NT2/D1 (cell line): Measurements from ENCODE around the gene LIG4.

Experiments
- DNase-seq: peaks from one replicate; pipeline ENCODE4 v3.0.0-alpha.2; 2011; ENCODE audit warnings: low read depth, low spot score
- H3K27me3 ChIP-seq: 2 replicates; pipeline ENCODE4 v1.6.0; 2011; ENCODE audit warnings: mild to moderate bottlenecking; ENCODE audit not compliant: insufficient read length, insufficient read depth
- H3K36me3 ChIP-seq: 2 replicates; pipeline ENCODE4 v1.6.1; 2011; ENCODE audit warnings: mild to moderate bottlenecking, low read length, mixed read lengths; ENCODE audit not compliant: insufficient read depth, insufficient read length
- H3K4me1 ChIP-seq: 2 replicates; pipeline ENCODE4 v1.5.1; 2011; ENCODE audit not compliant: insufficient read depth, insufficient read length
- H3K4me3 ChIP-seq: 2 replicates; pipeline ENCODE4 v1.5.1; 2011; ENCODE audit warnings: low read depth; ENCODE audit not compliant: insufficient read length
- H3K9ac ChIP-seq: 2 replicates; pipeline ENCODE4 v1.6.0; 2011; ENCODE audit warnings: low read depth; ENCODE audit not compliant: insufficient read length
- H3K9me3 ChIP-seq: 2 replicates; pipeline ENCODE4 v1.5.1; 2011; ENCODE audit warnings: mild to moderate bottlenecking, low read length; ENCODE audit not compliant: insufficient read depth
- SUZ12 ChIP-seq: IDR thresholded peaks from 2 replicates; pipeline ENCODE4 v1.6.1; 2011; ENCODE audit not compliant: insufficient read length, insufficient read depth; ENCODE audit errors: extremely low read depth
- YY1 ChIP-seq: IDR thresholded peaks from 2 replicates; pipeline ENCODE4 v1.6.1; 2011; ENCODE audit not compliant: insufficient read length, insufficient read depth
- ZNF274 ChIP-seq: IDR thresholded peaks from 2 replicates; pipeline ENCODE4 v1.6.1; 2011; ENCODE audit warnings: mild to moderate bottlenecking, low read depth, low read length

Gene LIG4

GRCh38 chr13:108193806-108194205, 21.5 kb downstream of the LIG4 start:
- Histone ChIP-seq H3K9ac (no peak overlapping the region), H3K27me3 (no peaks in the 10 kb centered on the region), H3K9me3 (peaks cover 15% of the 10 kb centered on the region; the same call in 1 of the 2 replicates), H3K4me3 (no peak overlapping the region), H3K4me1 (no peaks in the 10 kb centered on the region), H3K36me3 (no peaks in the 10 kb centered on the region)
- no peak for DNase-seq
- TF ChIP-seq SUZ12 (no peak), ZNF274 (no peak), YY1 (no peak)

GRCh38 chr13:108190897-108191296, 24.4 kb downstream of the LIG4 start:
- Histone ChIP-seq H3K9me3 (peaks cover 15% of the 10 kb centered on the region; the same call in 1 of the 2 replicates), H3K36me3 (no peaks in the 10 kb centered on the region), H3K4me3 (no peak overlapping the region), H3K4me1 (no peaks in the 10 kb centered on the region), H3K9ac (no peak overlapping the region), H3K27me3 (no peaks in the 10 kb centered on the region)
- TF ChIP-seq YY1 (no peak), ZNF274 (no peak), SUZ12 (no peak)
- DNase-seq, result no peak

DNA sequence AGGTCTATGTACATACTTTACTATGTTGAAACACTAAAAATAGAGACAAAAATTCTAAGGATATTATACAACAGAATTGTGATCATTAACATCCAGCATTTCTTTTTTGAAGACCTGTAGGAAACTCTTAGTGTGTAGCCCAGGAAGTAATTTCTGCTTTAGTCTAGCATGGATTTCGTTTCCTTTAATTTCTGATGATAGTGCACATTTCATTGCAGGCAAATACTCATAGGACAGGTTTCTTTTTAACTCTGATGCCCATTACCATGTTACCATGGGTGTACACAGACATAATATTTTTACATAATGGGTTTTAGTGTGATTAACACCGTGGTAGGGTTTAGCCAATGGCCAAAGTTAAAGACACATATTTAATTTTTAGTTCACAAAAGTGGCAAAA, 27.1 kb downstream of the LIG4 start:
- Histone ChIP-seq H3K4me3 (no peak overlapping the region), H3K4me1 (no peaks in the 10 kb centered on the region), H3K27me3 (no peaks in the 10 kb centered on the region), H3K9me3 (no peaks in the 10 kb centered on the region), H3K36me3 (no peaks in the 10 kb centered on the region), H3K9ac (no peak overlapping the region)
- DNase-seq, result no peak
- TF ChIP-seq SUZ12, result no peak
- no peak for TF ChIP-seq ZNF274
- TF ChIP-seq YY1, result no peak

- H3K9ac ChIP-seq, result no peak overlapping the region
- no peaks in the 10 kb centered on the region for H3K36me3 ChIP-seq
- no peaks in the 10 kb centered on the region for H3K27me3 ChIP-seq
- no peaks in the 10 kb centered on the region for H3K9me3 ChIP-seq
- DNase-seq, result no peak
- TF ChIP-seq ZNF274, result no peak
- TF ChIP-seq YY1, result no peak
- no peak for TF ChIP-seq SUZ12
- H3K4me1 ChIP-seq, result no peaks in the 10 kb centered on the region
- no peak overlapping the region for H3K4me3 ChIP-seq
These were observed 30.1 kb downstream of the LIG4 start for GRCh38 chr13:108185223-108185622.

DNA sequence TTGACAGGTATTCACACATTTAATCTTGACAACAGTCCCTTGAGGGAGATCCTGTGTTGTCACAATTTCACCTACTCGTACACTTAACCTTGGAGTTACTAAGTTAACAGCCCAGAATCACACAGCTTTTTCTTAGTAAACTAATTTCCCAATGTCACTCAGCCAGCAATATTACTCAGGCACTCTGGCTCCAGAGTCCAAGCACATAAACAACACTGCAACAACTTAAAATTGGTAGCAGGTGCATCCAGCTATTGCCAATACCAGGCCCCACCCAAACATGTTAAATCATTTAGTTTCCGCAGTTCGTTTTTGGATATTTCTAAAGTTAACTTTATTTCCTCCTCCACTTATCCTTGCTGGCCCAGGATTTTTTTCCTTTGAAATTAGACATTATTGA, 32.7 kb downstream of the LIG4 start:
- H3K27me3 ChIP-seq, result no peaks in the 10 kb centered on the region
- DNase-seq, result no peak
- H3K9me3 ChIP-seq, result 0 out of 2 replicates have a peak, but pooled peaks cover 5% of the 10 kb centered on the region
- H3K4me3 ChIP-seq, result no peak overlapping the region
- no peak overlapping the region for H3K9ac ChIP-seq
- no peaks in the 10 kb centered on the region for H3K36me3 ChIP-seq
- TF ChIP-seq YY1, result no peak
- TF ChIP-seq SUZ12, result no peak
- no peak for TF ChIP-seq ZNF274
- H3K4me1 ChIP-seq, result no peaks in the 10 kb centered on the region

DNA sequence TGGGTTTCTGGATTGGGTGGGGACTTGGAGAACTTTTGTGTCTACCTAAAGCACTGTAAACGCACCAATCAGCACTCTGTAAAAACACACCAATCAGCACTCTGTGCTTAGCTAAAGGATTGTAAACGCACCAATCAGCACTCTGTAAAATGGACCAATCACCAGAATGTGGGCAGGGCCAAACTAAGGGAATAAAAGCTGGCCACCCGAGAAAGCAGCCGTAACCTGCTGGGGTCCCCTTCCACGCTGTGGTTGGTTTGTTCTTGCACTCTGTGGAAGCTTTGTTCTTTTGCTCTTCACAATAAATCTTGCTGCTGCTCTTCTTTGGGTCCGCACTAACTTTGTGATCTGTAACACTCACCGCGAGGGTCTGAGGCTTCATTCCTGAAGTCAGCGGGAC, 37.3 kb downstream of the LIG4 start:
- TF ChIP-seq YY1, result no peak
- TF ChIP-seq ZNF274, result no peak
- TF ChIP-seq SUZ12, result no peak

GRCh38 chr13:108176685-108177274, 38.6 kb downstream of the LIG4 start:
- Histone ChIP-seq H3K9ac (no peak overlapping the region), H3K4me1 (no peaks in the 10 kb centered on the region), H3K36me3 (no peaks in the 10 kb centered on the region), H3K27me3 (no peaks in the 10 kb centered on the region), H3K9me3 (0 out of 2 replicates have a peak, but pooled peaks cover 6% of the 10 kb centered on the region), H3K4me3 (no peak overlapping the region)
- TF ChIP-seq SUZ12 (no peak), ZNF274 (no peak), YY1 (no peak)
- DNase-seq, result peak; percentile 11

More for the DNA sequence above, 37.3 kb downstream of the LIG4 start:
- Histone ChIP-seq H3K4me3 (no peak overlapping the region), H3K4me1 (no peaks in the 10 kb centered on the region), H3K9ac (no peak overlapping the region), H3K36me3 (no peaks in the 10 kb centered on the region), H3K9me3 (0 out of 2 replicates have a peak, but pooled peaks cover 6% of the 10 kb centered on the region), H3K27me3 (no peaks in the 10 kb centered on the region)
- DNase-seq, result no peak

GRCh38 chr13:108168929-108169328, 46.4 kb downstream of the LIG4 start:
- no peaks in the 10 kb centered on the region for H3K9me3 ChIP-seq
- no peaks in the 10 kb centered on the region for H3K27me3 ChIP-seq
- no peak for DNase-seq
- H3K4me1 ChIP-seq, result no peaks in the 10 kb centered on the region
- H3K4me3 ChIP-seq, result no peak overlapping the region
- H3K36me3 ChIP-seq, result no peaks in the 10 kb centered on the region
- TF ChIP-seq SUZ12 (no peak), ZNF274 (no peak), YY1 (no peak)
- no peak overlapping the region for H3K9ac ChIP-seq
